Measurements from ENCODE around the gene STAG1.
"Not testable (repeated sequence)": the region's sequence is repeated elsewhere in the genome, so short reads cannot be mapped to it uniquely, and the experiment has no call there.

The STAG1 gene

GRCh38 chr3:136645915-136646314 is 106.3 kb downstream of the STAG1 start:
- no peak for DNase-seq (ENCODE audit: low spot score)

GRCh38 chr3:136644212-136644611 is 108.0 kb downstream of the STAG1 start:
- DNase-seq (ENCODE audit: low spot score), result no peak

DNA sequence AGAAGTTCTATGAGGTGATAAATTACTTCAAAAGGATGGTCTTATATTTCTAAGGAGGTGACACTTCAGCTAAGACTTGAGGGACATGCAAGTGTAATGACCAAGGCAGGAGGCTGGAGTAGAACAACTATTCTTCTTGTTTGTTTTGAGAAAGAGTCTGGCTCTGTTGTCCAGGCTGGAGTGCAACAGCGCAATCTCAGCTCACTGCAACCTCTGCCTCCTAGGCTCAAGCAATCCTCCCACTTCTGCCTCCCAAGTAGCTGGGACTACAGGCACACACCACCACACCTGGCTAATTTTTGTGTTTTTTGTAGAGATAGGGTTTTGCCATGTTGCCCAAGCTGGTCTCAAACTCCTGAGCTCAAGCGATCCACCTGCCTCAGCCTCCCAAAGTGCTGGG is 108.8 kb downstream of the STAG1 start:
- DNase-seq (ENCODE audit: low spot score), result not testable (repeated sequence)

GRCh38 chr3:136642711-136643110 is 109.5 kb downstream of the STAG1 start:
- DNase-seq (ENCODE audit: low spot score), result no peak

- DNase-seq (ENCODE audit: low spot score), result no peak
These were observed 113.1 kb downstream of the STAG1 start for GRCh38 chr3:136639069-136639468.

DNA sequence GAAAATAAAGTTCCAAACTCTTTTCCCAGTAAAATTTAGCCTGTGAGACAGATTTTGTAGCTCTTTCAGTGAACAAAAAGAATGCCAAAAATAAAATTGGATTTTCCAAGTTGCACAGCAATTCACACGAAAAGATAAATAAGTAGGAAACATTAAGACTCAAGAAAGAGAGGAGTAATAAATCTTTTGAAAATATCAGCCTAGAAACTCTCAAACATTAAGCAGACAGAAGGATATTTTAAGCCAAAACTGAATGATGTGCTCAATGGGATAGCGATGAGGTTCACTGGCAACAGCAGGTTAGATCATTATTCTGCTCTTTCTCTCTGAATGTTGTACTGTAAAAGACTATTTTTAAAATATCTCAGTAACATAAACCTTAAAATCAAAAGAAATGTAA is 115.0 kb downstream of the STAG1 start:
- no peak for DNase-seq (ENCODE audit: low spot score)

DNA sequence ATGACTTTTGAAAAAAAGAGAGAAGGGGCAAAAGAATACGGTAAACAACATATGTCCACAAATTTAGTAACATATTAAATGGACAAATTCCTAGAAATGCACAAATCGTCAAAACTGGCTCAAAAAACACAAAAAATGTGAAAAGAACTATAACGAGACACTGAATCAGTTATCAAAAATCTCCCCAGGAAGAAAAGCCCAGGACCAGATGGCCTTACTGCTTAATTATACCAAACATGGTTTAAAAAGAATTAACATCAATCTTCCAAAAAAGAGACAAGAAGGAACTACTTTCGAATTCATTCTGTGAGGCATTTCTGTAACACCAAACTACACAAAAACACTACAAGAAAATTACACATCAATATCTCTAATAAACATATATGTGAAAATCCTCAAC is 117.4 kb downstream of the STAG1 start:
- DNase-seq (ENCODE audit: low spot score), result no peak

GRCh38 chr3:136632625-136633081 is 119.5 kb downstream of the STAG1 start:
- DNase-seq (ENCODE audit: low spot score), result no peak

DNA sequence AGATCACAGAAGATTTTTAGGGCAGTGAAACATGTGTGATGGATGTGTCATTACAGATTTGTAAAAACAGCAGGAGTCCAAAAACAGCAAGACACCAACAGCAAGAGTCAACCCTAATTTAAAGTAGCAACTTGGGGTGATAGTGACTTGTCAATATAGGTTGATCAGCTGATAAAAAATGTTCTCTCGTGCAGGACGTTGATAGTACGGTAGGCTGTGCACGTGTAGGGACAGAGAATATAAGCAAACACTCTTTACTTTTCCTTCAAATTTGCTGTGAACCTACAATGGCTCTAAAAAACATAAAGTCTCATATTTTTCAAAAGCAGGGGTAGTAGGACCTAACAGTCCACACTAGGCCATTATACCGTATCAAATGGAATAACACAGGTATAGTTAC is 120.8 kb downstream of the STAG1 start:
- no peak for DNase-seq (ENCODE audit: low spot score)

GRCh38 chr3:136630915-136631314 is 121.3 kb downstream of the STAG1 start:
- DNase-seq (ENCODE audit: low spot score), result no peak

DNA sequence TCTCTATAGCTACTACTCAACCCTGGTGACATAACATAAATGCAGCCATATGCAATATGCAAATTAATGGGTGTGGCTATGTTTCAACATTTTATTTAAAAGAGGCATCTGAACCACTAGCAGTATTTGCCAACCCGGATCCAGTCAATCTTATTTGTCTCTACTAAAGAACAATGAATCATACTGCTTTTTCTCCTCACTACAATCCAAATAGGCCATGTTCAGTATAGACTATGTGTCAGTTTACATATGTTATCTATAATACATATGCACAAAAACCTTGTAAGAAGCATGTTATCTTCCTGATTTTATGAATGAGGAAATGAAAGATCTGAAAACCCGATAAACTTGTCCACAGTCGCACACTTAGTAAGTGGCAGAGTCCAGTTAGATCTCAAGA is 125.7 kb downstream of the STAG1 start:
- no peak for DNase-seq (ENCODE audit: low spot score)

- DNase-seq (ENCODE audit: low spot score), result no peak
These were observed 127.0 kb downstream of the STAG1 start for GRCh38 chr3:136624894-136625815.

- DNase-seq (ENCODE audit: low spot score), result no peak
These were observed 127.8 kb downstream of the STAG1 start for GRCh38 chr3:136624371-136624770.

GRCh38 chr3:136621628-136622027 is 130.6 kb downstream of the STAG1 start:
- DNase-seq (ENCODE audit: low spot score), result no peak

DNA sequence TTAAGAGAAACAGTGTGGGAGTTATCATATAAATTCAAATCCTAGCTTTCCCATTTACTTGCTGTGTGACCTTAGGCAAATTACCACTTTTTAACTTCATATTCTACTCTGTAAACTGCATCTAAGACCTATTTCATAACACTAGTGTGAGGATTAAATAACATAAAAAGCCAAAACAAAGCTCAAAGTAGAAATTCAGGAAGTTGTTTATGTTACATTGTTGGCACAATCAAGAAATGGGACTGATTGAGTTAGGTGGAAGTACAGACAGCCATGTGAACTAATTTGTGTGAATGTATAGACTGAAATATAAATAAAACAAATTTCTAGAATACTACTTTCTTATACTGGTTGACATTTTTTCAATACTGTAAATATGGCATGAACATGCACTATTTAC is 131.7 kb downstream of the STAG1 start:
- no peak for DNase-seq (ENCODE audit: low spot score)

DNA sequence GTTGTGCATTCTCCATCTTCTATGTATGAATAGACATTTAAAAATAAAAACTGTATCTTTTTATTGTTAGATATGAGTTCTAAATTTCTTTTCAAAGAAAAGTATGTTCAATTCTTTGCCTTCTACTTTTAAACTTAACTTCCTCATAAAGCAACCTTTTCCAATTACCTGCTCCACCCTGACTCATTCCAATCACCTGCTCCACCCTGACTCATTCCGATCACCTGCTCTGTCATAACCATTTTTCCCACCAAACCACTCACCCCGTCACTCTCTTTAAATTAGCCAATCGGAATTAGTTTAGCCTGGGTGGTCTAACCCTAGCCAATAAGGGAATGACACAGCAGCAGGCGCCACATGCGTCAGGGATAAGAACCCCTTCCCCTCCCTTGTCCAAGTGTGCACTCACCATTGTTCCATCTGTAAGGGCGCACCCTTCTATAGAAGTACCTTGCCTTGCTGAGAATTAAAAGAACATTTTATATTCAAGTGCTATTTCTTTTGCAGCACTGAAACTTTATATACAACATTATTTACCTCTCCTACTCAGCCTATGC is 134.1 kb downstream of the STAG1 start:
- not testable (repeated sequence) for DNase-seq (ENCODE audit: low spot score)

- no peak for DNase-seq (ENCODE audit: low spot score)
These were observed 135.0 kb downstream of the STAG1 start for GRCh38 chr3:136617198-136617597.

GRCh38 chr3:136612512-136612911 is 139.7 kb downstream of the STAG1 start:
- DNase-seq (ENCODE audit: low spot score), result no peak

GRCh38 chr3:136606990-136607389 is 145.2 kb downstream of the STAG1 start:
- DNase-seq (ENCODE audit: low spot score), result no peak

DNA sequence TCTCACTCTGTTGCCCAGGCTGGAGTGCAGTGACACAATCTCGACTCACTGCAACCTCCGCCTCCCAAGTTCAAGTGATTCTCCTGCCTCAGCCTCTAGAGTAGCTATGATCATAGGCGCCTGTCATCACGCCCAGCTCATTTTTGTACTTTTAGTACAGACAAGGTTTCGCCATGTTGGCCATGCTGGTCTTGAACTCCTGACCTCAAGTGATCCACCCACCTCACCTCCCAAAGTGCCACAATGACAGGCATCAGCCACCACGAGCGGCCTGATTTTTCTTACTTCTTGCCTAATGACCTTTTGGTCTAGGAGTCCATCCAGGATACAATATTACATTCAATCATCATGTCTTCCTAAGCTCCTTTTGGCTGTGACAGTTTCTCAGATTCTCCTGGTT is 146.0 kb downstream of the STAG1 start:
- DNase-seq (ENCODE audit: low spot score), result not testable (repeated sequence)

DNA sequence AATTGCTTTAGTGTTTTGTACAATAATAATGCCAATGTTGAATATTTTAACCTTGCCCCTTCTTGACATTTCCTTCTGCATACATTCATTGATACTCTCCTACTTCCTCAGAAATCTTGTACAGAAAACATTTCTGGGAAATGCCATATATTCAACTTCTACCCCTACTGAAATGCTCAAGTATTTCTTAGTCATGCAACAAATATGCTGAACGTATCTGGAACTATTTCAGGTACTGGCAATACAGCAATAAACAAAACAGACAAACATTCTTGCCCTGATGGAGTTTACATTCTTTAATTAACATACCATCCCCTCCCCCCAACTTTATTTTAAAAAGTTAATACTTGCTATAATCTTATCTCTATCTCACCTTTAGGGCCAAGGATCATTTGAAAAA is 147.2 kb downstream of the STAG1 start:
- DNase-seq (ENCODE audit: low spot score), result no peak

GRCh38 chr3:136602818-136603217 is 149.4 kb downstream of the STAG1 start:
- no peak for DNase-seq (ENCODE audit: low spot score)

DNA sequence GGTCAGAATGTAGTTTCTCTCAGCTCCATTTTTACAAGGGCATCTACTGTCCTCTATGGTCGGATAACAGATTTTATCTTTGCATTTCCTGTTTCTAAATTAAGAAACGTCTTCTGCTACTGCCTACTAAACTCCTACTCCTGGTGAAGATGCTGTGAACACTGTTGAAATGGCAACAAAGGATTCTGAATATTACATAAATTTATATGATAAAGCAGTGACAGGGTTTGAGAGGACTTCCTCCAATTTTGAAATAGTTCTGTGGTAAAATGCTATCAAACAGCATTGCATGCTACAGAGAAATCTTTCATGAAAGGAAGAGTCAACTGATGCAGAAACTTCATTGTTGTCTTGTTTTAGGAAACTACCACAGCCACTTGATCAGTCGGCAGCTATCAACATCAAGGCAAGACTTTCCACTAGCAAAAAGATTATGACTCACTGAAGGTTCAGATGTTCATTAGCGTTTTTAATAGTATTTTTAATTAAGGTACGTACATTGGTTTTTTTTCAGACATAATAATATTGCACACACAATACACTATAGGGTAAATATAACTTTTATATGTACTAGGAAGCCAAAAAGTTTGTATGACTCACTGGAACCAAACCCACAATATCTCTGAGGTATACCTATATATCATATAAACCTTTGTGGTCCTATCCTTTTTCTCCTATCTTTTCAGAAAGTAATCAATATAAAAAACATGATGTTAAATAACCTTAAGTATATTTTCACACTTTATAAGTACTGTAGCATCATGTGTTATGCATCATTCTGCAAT is 156.1 kb downstream of the STAG1 start:
- DNase-seq (ENCODE audit: low spot score), result no peak

Measured in Ammon's horn (tissue), 1 donor.